Spleen (tissue), 3 donors: ENCODE data around the gene TMEM9B.

Experiments used
- POLR2A ChIP-seq, 3 donors: fragments of 450-650 bp; IDR thresholded peaks; one replicate each; pipeline ENCODE4 v1.5.1; 2017; ENCODE audit warnings: antibody characterized with exemption in 3 of 3, mild to moderate bottlenecking in 1 of 3
- POLR2AphosphoS5 ChIP-seq, 3 donors: sonication (generic); formaldehyde crosslinking; IDR thresholded peaks; one replicate each; pipeline ENCODE4 v1.5.1; 2017; ENCODE audit warnings: antibody characterized with exemption in 3 of 3

DNA sequence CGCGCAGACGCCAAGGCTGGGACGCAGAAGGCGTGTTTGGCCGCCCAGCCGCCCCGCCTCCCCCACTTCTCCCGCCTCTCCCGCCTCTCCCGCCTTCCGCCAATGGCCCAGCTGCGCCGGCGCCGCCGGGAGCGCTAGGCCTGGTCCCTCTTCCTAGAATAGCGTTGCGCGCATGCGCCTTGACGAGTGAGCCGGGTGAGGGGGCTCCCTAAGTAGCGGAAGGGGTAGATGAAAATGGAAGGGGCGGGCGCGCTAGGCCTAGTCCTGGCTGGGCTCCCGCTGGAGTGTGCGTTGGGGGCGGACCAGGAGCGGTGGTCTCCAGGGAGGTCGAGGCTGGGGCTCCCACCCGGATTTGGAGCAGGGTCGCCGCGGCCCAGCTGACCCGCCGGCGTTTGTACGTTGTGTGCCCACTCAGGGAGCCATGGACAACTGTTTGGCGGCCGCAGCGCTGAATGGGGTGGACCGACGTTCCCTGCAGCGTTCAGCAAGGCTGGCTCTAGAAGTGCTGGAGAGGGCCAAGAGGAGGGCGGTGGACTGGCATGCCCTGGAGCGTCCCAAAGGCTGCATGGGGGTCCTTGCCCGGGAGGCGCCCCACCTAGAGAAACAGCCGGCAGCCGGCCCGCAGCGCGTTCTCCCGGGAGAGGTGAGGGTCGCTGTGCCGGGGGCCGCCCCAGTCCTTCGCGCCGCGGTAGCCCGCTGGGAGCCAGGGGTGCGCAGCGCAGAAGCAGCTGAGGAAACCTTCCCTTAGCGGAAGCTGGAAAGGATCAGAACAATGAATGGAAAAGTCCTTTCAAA, 53.0 kb downstream of the TMEM9B start, which contains the start of gene AKIP1:
- TF ChIP-seq POLR2A (IDR thresholded peaks at IDR 0.05) (peak in 1 of 3 donors; percentile 64), POLR2AphosphoS5 (IDR thresholded peaks at IDR 0.05) (peak; percentile 86 to 93 (median 89))
